NCI-H1048 (cell line): ENCODE data around the gene JAKMIP2.
"Not testable (repeated sequence)": the region's sequence is repeated elsewhere in the genome, so short reads cannot be mapped to it uniquely, and the experiment has no call there.

ENCODE experiments used
- DNase-seq: peaks from one replicate; lab custom pipeline; 2025; lab: John Stamatoyannopoulos, UW

Gene JAKMIP2

GRCh38 chr5:147648597-147648996 is 133.9 kb downstream of the JAKMIP2 start:
- no peak for DNase-seq

GRCh38 chr5:147645197-147645596 is 137.3 kb downstream of the JAKMIP2 start:
- DNase-seq, result no peak

- no peak for DNase-seq
Measured at GRCh38 chr5:147644460-147644859, 138.1 kb downstream of the JAKMIP2 start.

- DNase-seq, result no peak
Measured at GRCh38 chr5:147643142-147643541, 139.4 kb downstream of the JAKMIP2 start.

GRCh38 chr5:147642666-147643065 is 139.9 kb downstream of the JAKMIP2 start:
- DNase-seq, result no peak

GRCh38 chr5:147639321-147639720 is 143.2 kb downstream of the JAKMIP2 start:
- no peak for DNase-seq

- DNase-seq, result no peak
Measured at GRCh38 chr5:147636729-147636984, 145.9 kb downstream of the JAKMIP2 start.

- no peak for DNase-seq
Measured at GRCh38 chr5:147635882-147636728, 146.4 kb downstream of the JAKMIP2 start.

GRCh38 chr5:147635439-147635838 is 147.1 kb downstream of the JAKMIP2 start:
- DNase-seq, result not testable (repeated sequence)

GRCh38 chr5:147633173-147633572 is 149.4 kb downstream of the JAKMIP2 start:
- no peak for DNase-seq

- no peak for DNase-seq
Measured at GRCh38 chr5:147631428-147632003, 151.0 kb downstream of the JAKMIP2 start.

- no peak for DNase-seq
Measured at GRCh38 chr5:147629196-147629595, 153.3 kb downstream of the JAKMIP2 start.

- DNase-seq, result peak; percentile 70
Measured at GRCh38 chr5:147628058-147628895, 154.3 kb downstream of the JAKMIP2 start.

- DNase-seq, result no peak
Measured at GRCh38 chr5:147626464-147626863, 156.1 kb downstream of the JAKMIP2 start.

- DNase-seq, result no peak
Measured at GRCh38 chr5:147621016-147621415, 161.5 kb downstream of the JAKMIP2 start.

GRCh38 chr5:147619281-147619878 is 163.1 kb downstream of the JAKMIP2 start:
- DNase-seq, result no peak

- DNase-seq, result no peak
Measured at GRCh38 chr5:147617711-147618350, 164.7 kb downstream of the JAKMIP2 start.

GRCh38 chr5:147617191-147617606 is 165.3 kb downstream of the JAKMIP2 start:
- no peak for DNase-seq

GRCh38 chr5:147616421-147616820 is 166.1 kb downstream of the JAKMIP2 start:
- no peak for DNase-seq

- no peak for DNase-seq
Measured at GRCh38 chr5:147613359-147613758, 169.2 kb downstream of the JAKMIP2 start.

GRCh38 chr5:147611483-147611882 is 171.0 kb downstream of the JAKMIP2 start:
- DNase-seq, result no peak

GRCh38 chr5:147610798-147611197 is 171.7 kb downstream of the JAKMIP2 start:
- DNase-seq, result no peak
